Measurements from ENCODE around the gene ZFR.

GRCh38 chr5:32465076-32465475 lies 20.5 kb upstream of the ZFR start:
- TF ChIP-seq POLR2AphosphoS5 (IDR thresholded peaks at IDR 0.05; ENCODE audit: low read depth, low read length): no peak
- TF ChIP-seq POLR2A (IDR thresholded peaks at IDR 0.05; ENCODE audit: low read depth, low read length): no peak
- no peak for TF ChIP-seq TAF1 (IDR thresholded peaks at IDR 0.05; ENCODE audit: low read depth, low read length)

All from GM12891 (cell line).